ENCODE measurements around the gene TMEM270.

TMEM270 gene

GRCh38 chr7:73847941-73848723, 12.8 kb upstream of the TMEM270 start:
- no peak for TF ChIP-seq CTCF (IDR thresholded peaks at IDR 0.05; ENCODE audit: control insufficient read depth, extremely low read depth, insufficient read depth)
- H3K4me3 ChIP-seq (ENCODE audit: low read depth, low read length), result no peak overlapping the region
- no peak for DNase-seq (ENCODE audit: low read depth)

- no peak for TF ChIP-seq CTCF (IDR thresholded peaks at IDR 0.05; ENCODE audit: control insufficient read depth, extremely low read depth, insufficient read depth)
- no peak overlapping the region for H3K4me3 ChIP-seq (ENCODE audit: low read depth, low read length)
- DNase-seq (ENCODE audit: low read depth), result no peak
Measured at GRCh38 chr7:73850781-73851207, 10.2 kb upstream of the TMEM270 start.

- no peak for DNase-seq (ENCODE audit: low read depth)
- no peak for TF ChIP-seq CTCF (IDR thresholded peaks at IDR 0.05; ENCODE audit: control insufficient read depth, extremely low read depth, insufficient read depth)
- no peak overlapping the region for H3K4me3 ChIP-seq (ENCODE audit: low read depth, low read length)
Measured at GRCh38 chr7:73851410-73852338, 9.3 kb upstream of the TMEM270 start.

- no peak for TF ChIP-seq CTCF (IDR thresholded peaks at IDR 0.05; ENCODE audit: control insufficient read depth, extremely low read depth, insufficient read depth)
- no peak overlapping the region for H3K4me3 ChIP-seq (ENCODE audit: low read depth, low read length)
- no peak for DNase-seq (ENCODE audit: low read depth)
Measured at GRCh38 chr7:73852500-73852899, 8.5 kb upstream of the TMEM270 start.

- no peak for TF ChIP-seq CTCF (IDR thresholded peaks at IDR 0.05; ENCODE audit: control insufficient read depth, extremely low read depth, insufficient read depth)
- no peak for DNase-seq (ENCODE audit: low read depth)
- H3K4me3 ChIP-seq (ENCODE audit: low read depth, low read length), result no peak overlapping the region
Measured at GRCh38 chr7:73856941-73857340, 4.0 kb upstream of the TMEM270 start.

GRCh38 chr7:73858807-73859206, 2.2 kb upstream of the TMEM270 start:
- DNase-seq (ENCODE audit: low read depth), result no peak
- no peak overlapping the region for H3K4me3 ChIP-seq (ENCODE audit: low read depth, low read length)
- no peak for TF ChIP-seq CTCF (IDR thresholded peaks at IDR 0.05; ENCODE audit: control insufficient read depth, extremely low read depth, insufficient read depth)

Measured in LNCaP clone FGC (cell line).